ENCODE data around the gene SPATA31A1.
"Not testable (repeated sequence)": the region's sequence is repeated elsewhere in the genome, so short reads cannot be mapped to it uniquely, and the experiment has no call there.

SPATA31A1 gene

GRCh38 chr9:39355369-39355768, at the start of gene SPATA31A1:
Gene SPATA31A1 (plus strand): TSS chr9:39355669. CDS start chr9:39355731, 62 bp downstream.
- not testable (repeated sequence) for DNase-seq (ENCODE audit: low read depth in 2 of 2, low spot score in 1 of 2)

GRCh38 chr9:39407261-39408204, 52.1 kb downstream of the SPATA31A1 start:
- not testable (repeated sequence) for DNase-seq (ENCODE audit: low read depth in 2 of 2, low spot score in 1 of 2)

- not testable (repeated sequence) for DNase-seq (ENCODE audit: low read depth in 2 of 2, low spot score in 1 of 2)
Observed at GRCh38 chr9:39411254-39411940, 55.9 kb downstream of the SPATA31A1 start.
